ENCODE results near the gene FLNB.

Gene FLNB

GRCh38 chr3:58188921-58189451 is 180.8 kb downstream of the FLNB start:
- no peak overlapping the region for H3K4me3 ChIP-seq (replicated peaks in 1 of 2; ENCODE audit: low read depth in 2 of 2, low read length in 2 of 2)
- DNase-seq (ENCODE audit: low read depth in 2 of 2) = no peak
- TF ChIP-seq CTCF (IDR thresholded peaks at IDR 0.05; ENCODE audit: low read depth, low read length) = no peak

- H3K4me3 ChIP-seq (replicated peaks in 1 of 2; ENCODE audit: low read depth in 2 of 2, low read length in 2 of 2) = no peak overlapping the region
- no peak for TF ChIP-seq CTCF (IDR thresholded peaks at IDR 0.05; ENCODE audit: low read depth, low read length)
- no peak for DNase-seq (ENCODE audit: low read depth in 2 of 2)
Measured at GRCh38 chr3:58189691-58190090, 181.5 kb downstream of the FLNB start.

- no peak for DNase-seq (ENCODE audit: low read depth in 2 of 2)
- no peak for TF ChIP-seq CTCF (IDR thresholded peaks at IDR 0.05; ENCODE audit: low read depth, low read length)
- H3K4me3 ChIP-seq (replicated peaks in 1 of 2; ENCODE audit: low read depth in 2 of 2, low read length in 2 of 2) = no peak overlapping the region
Measured at GRCh38 chr3:58190291-58190690, 182.1 kb downstream of the FLNB start.

- no peak for DNase-seq (ENCODE audit: low read depth in 2 of 2)
- TF ChIP-seq CTCF (IDR thresholded peaks at IDR 0.05; ENCODE audit: low read depth, low read length) = no peak
- H3K4me3 ChIP-seq (replicated peaks in 1 of 2; ENCODE audit: low read depth in 2 of 2, low read length in 2 of 2) = no peak overlapping the region
Measured at GRCh38 chr3:58190882-58191281, 182.7 kb downstream of the FLNB start.

GRCh38 chr3:58191361-58191991 is 183.3 kb downstream of the FLNB start:
- TF ChIP-seq CTCF (IDR thresholded peaks at IDR 0.05; ENCODE audit: low read depth, low read length) = no peak
- DNase-seq (ENCODE audit: low read depth in 2 of 2) = no peak
- H3K4me3 ChIP-seq (replicated peaks in 1 of 2; ENCODE audit: low read depth in 2 of 2, low read length in 2 of 2) = no peak overlapping the region

GRCh38 chr3:58192069-58192468 is 183.8 kb downstream of the FLNB start:
- TF ChIP-seq CTCF (IDR thresholded peaks at IDR 0.05; ENCODE audit: low read depth, low read length) = no peak
- no peak overlapping the region for H3K4me3 ChIP-seq (replicated peaks in 1 of 2; ENCODE audit: low read depth in 2 of 2, low read length in 2 of 2)
- no peak for DNase-seq (ENCODE audit: low read depth in 2 of 2)

Data from cardiac fibroblast (primary cell).